Measurements from ENCODE around the gene SLC35B2.
"Not testable (repeated sequence)": the region's sequence is repeated elsewhere in the genome, so short reads cannot be mapped to it uniquely, and the experiment has no call there.

The SLC35B2 gene

GRCh38 chr6:44232676-44233566, 24.4 kb downstream of the SLC35B2 start:
- no peak for DNase-seq

- DNase-seq, result not testable (repeated sequence)
Measured at GRCh38 chr6:44231426-44231825, 25.9 kb downstream of the SLC35B2 start.

GRCh38 chr6:44230034-44230675, 27.2 kb downstream of the SLC35B2 start:
- no peak for DNase-seq

GRCh38 chr6:44229376-44230033, 27.8 kb downstream of the SLC35B2 start:
- no peak for DNase-seq

- DNase-seq, result no peak
Measured at GRCh38 chr6:44228836-44229235, 28.5 kb downstream of the SLC35B2 start.

- no peak for DNase-seq
Measured at GRCh38 chr6:44228433-44228832, 28.9 kb downstream of the SLC35B2 start.

GRCh38 chr6:44228031-44228430, 29.3 kb downstream of the SLC35B2 start:
- no peak for DNase-seq

GRCh38 chr6:44227148-44227793, 30.1 kb downstream of the SLC35B2 start:
- DNase-seq, result no peak

- no peak for DNase-seq
Measured at GRCh38 chr6:44226368-44227147, 30.8 kb downstream of the SLC35B2 start.

- no peak for DNase-seq
Measured at GRCh38 chr6:44225579-44226325, 31.6 kb downstream of the SLC35B2 start.

- no peak for DNase-seq
Measured at GRCh38 chr6:44224965-44225305, 32.4 kb downstream of the SLC35B2 start.

GRCh38 chr6:44224029-44224964, 33.0 kb downstream of the SLC35B2 start:
- no peak for DNase-seq

GRCh38 chr6:44223319-44224028, 33.9 kb downstream of the SLC35B2 start, which contains the start of gene SLC29A1:
SLC29A1 (plus strand) TSS chr6:44223595; CDS start chr6:44227314, 3,719 bp downstream.
- DNase-seq, result no peak

- no peak for DNase-seq
Measured at GRCh38 chr6:44222486-44223318, 34.6 kb downstream of the SLC35B2 start.

GRCh38 chr6:44221961-44222335, 35.4 kb downstream of the SLC35B2 start:
- no peak for DNase-seq

- DNase-seq, result no peak
Measured at GRCh38 chr6:44221291-44221960, 35.9 kb downstream of the SLC35B2 start.

- no peak for DNase-seq
Measured at GRCh38 chr6:44220913-44221290, 36.4 kb downstream of the SLC35B2 start.

Measured in NCI-H1417 treated with DMSO at 0.1 percent for 48 hours (cell line).